HK-2 (cell line): ENCODE results near the gene KCNQ2.
"Not testable (repeated sequence)": the region's sequence is repeated elsewhere in the genome, so short reads cannot be mapped to it uniquely, and the experiment has no call there.

ENCODE experiments used
- DNase-seq: peaks from one replicate; pipeline ENCODE4 v3.0.0-alpha.2; 2018; ENCODE audit not compliant: unreplicated experiment

The KCNQ2 gene

DNA sequence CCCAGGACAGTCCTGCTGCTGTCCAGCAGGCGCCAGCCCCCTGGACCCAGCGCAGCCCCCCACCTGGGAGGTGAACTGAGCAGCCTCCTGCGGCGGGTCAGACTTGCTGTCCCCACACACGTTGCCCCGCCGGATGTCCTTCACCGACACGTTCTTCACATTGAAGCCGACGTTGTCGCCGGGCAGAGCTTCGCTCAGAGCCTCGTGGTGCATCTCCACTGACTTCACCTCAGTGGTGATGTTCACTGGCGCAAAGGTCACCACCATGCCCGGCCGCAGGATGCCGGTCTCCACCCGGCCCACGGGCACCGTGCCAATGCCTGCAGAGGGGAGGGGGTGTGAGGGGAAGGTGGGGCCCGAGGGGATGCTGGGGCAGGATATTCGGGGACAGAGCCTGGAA is 18.0 kb upstream of the KCNQ2 start:
- no peak for DNase-seq

DNA sequence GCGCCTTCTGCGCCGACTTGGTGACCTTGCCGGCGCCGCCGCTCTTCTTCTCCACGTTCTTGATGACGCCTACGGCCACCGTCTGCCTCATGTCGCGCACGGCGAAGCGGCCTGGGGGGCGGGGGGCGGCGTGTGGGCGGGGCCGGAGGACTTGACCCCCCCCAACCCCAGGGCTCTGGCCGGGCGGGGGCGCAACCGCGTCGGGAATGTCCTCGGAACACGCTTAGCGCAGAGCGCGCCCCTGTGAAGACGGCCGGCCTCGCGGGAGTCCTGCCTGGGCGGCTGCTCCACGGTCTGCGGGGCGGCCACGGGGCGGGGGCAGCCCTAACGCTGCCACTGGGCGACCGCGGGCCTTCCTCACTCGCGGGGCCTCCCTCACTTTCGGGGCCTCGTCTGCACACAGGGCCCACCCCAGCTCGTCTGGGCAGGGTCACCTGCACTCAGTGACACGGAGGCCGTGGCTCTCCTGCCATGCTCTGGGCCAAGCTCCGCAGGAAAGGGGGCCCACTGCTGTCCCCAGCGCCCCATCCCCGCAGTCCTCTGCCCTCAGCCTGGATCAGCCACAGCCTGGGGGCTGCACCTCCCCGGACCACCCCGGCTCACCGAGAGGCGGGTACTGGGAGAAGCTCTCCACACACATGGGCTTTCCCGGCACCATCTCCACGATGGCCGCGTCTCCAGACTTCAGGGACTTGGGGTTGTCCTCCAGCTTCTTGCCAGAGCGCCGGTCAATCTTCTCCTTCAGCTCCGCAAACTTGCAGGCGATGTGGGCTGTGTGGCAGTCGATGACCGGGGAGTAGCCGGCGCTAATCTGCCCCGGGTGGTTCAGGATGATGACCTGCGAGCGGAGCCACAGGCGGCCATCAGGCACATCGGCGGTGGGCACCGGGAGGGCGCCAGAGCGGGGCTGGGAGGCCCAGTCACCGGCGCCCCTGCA is 16.1 kb upstream of the KCNQ2 start:
- DNase-seq = no peak

DNA sequence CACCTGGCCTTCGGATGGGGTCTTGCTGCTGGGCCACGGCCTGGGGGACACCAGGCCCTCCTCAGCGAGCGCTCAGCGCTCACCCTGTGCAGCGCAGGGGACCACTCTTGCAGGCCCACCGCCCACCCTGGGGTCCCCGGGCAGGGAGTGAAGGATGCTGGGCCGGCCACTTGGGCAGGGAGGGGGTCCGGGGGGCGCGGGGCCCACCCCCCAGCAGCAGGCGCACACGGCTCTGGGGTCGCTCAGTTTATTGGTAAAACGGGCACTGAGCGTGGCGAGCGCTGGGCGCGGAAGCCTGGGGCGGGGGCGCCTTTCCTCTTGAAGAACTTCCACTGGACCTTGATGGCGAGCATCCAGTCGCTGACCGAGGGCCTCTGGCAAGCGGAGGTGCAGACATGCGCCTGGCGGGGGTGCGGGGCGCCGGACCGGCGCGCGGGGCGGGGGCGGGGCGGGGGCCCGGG is 15.4 kb upstream of the KCNQ2 start:
- no peak for DNase-seq

DNA sequence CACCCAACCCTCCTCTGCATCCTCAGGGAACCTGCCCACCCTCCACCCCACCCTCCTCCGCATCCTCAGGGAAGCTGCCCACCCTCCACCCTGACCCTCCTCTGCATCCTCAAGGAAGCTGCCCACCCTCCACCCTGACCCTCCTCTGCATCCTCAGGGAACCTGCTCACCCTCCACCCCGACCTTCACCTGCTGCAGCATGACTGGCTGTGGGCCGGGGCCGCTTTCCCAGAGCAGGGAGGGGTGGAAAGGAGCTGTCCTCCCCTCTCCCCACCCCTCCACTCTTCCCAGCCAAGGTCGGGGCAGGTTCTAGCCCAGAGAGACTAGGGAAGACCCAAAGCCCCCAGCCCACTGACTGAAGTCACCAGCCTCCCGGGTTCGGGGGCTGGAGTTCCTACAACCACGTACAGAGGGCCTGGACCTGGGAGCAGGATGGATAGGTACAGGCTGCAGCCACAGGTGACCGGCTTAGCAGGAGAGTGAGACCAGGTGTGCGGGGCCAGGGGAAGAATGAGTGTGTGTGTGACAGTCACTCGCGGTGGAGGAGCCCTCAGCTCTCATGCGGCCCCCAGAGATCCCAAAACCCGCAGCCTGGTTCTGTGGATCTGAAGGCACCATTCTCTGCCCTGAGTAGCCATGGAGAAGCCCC is 14.8 kb upstream of the KCNQ2 start:
- no peak for DNase-seq

DNA sequence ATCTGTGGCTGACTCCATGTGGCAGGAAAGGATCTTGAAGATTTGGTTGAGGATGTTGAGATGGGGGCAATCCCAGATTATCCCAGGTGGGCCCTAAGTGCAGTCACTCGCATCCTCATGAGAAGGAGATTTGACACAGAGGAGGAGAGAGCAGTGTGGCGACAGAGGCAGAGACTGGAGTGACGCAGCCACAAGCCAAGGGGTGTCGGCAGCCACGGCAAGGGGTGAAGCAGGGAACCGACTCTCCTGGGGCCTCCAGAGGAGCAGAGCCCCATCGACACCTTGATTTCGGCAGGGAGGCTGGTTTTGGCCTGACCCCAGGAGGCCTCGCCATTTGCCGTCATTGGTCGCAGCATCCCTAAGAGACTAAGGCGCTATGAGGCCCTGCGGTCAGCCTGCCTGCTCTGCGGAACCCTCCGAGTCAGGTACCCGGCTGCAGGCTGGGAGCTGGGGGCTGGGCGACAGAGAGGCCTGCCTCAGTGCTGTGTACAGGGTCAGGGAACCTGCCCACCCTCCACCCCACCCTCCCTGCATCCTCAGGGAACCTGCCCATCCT is 13.9 kb upstream of the KCNQ2 start:
- no peak for DNase-seq

DNA sequence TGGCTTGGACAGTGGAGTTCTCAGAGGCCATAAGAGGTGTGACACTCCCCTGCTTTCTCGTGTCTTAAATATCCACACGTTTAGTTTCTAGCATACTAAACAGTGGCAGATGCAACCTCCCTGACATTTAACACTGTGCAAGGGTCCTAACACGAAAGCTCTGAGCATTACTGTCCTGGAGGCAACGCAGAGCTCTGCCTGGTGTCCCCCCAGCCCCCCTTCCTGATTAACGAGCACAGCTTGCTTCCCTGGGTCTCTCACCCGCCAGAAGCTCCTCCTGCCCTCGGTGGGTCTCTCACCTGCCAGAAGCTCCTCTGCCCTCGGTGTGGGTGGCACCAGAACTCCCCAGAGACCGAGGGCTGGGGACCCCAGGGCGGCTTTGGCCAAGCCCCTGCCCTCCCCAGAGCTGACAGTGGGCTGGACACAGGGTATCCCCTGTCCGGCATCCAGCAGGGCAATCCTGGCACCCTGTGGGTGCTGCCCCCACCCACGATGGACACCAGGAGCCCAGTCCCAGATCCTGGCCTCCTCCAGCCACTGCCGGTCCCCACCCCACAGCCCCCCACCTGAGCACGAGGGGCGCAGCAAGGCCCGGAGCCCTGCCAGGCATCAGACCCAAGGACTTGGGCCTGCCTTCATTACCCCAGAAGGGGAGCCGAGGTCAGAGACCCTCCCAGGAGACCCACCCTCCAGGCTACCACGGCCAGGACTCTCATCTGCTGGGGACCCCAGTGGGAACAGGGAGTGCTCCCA is 12.4 kb upstream of the KCNQ2 start:
- no peak for DNase-seq

DNA sequence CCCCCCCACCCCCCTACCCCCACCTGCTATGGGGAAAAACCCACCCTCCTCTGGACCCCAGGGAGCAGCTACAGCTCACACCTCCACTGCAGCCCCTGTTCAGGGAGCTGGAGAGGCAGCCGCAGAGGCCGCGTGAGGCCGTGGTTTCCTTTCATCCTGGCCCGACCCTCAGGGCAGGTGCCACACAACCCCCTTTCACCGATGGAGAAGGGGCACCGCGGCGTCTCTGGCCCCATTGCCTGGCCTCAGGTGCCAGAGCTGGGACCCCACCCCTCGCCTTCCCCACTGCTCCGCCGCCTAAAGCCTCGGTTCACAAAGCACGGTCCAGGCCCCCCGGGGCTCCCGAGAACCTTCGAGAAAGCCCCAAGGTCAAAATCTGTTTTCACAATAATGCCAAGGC is 11.8 kb upstream of the KCNQ2 start:
- no peak for DNase-seq

DNA sequence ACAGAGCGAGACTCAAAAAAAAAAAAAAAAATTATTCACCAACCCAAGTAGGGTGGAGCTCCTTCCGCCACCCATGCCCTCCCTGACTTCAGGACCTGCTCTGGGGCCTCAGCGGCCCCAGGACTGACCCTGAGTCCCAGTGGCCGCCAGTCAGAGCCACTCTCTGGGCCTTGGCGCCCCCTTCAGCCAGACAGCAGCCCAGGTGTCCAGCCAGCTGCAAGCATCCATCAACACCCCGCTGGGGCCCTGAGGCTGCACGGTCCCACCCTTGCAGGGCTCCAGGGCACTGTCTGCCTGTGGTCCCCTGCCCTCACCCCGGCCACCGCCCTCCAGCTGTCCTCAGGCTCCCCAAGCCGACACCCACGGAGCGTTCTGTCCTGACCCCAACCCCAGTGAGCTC is 11.4 kb upstream of the KCNQ2 start:
- peak; percentile 68 for DNase-seq

DNA sequence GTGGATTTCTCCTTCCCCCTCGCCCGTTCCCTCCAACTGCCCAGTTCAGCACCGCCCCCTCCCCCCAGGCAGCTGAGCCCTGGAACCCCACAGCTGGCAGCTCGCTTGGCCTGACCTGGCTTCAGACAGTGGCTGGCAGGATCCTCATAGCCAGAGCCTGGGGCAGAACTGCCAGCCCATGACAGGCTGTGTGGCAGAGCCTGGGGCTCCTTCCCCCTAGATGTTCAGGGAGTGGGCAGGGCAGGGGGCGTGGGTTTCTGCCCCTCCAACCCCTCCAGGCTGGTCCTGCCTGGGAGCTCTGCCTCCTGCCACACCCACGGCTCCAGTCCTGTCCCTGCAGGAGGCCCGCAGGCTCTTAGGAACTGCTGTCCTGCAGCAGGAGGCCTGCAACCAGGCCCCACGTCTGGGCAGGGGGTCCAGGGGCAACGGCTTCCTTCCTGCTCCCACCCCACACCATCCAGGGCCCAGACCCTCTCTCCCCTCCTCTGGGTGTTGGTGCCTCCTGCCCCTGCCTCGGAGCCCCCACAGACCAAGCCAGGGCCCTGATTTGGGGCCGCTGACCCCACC is 9.6 kb upstream of the KCNQ2 start:
- DNase-seq = no peak

DNA sequence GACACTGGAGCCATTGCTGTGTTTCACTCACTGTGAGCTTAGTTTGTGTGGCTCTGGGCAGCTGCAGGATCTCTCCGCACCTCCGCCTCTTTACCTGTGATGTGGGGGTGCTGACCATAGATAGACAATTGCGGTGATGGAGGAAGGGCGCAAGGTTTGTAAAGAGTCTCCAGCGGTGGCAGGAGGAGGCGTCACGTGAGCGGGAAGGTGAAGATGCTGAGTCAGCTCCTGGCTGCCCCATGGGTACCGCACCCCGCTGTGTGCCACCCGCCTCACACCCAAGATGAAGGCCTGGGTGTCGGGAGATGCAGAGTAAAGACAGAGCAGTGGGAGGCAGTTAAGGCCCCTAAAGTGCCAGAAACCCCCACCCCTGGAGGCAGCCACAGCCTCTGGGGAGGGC is 9.0 kb upstream of the KCNQ2 start:
- DNase-seq = no peak

DNA sequence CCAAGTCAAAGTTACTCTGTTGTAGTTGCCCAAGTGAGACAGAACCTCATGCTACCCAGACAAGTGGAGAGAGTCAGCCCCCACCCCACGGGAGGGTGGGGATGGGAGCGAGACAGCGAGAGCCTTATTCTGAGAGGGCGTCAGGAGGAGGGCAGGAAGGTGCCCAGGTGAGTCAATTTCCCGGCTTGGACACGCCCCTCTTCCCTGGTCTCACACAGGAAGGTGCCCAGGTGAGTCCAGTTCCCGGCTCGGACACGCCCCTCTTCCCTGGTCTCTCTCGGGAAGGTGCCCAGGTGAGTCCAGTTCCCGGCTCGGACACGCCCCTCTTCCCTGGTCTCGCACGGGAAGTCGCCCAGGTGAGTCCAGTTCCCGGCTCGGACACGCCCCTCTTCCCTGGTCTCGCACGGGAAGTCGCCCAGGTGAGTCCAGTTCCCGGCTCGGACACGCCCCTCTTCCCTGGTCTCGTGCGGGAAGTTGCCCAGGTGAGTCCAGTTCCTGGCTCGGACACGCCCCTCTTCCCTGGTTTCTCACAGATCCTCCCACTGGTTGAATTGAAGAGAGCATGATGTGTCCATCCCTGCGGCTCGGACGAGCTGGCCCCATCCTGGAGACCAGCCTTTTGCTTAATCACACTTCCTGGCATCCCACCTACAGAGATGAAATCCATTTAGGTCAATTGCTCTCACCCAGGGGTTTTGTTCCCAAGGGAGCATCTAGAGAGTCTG is 7.4 kb upstream of the KCNQ2 start:
- not testable (repeated sequence) for DNase-seq

DNA sequence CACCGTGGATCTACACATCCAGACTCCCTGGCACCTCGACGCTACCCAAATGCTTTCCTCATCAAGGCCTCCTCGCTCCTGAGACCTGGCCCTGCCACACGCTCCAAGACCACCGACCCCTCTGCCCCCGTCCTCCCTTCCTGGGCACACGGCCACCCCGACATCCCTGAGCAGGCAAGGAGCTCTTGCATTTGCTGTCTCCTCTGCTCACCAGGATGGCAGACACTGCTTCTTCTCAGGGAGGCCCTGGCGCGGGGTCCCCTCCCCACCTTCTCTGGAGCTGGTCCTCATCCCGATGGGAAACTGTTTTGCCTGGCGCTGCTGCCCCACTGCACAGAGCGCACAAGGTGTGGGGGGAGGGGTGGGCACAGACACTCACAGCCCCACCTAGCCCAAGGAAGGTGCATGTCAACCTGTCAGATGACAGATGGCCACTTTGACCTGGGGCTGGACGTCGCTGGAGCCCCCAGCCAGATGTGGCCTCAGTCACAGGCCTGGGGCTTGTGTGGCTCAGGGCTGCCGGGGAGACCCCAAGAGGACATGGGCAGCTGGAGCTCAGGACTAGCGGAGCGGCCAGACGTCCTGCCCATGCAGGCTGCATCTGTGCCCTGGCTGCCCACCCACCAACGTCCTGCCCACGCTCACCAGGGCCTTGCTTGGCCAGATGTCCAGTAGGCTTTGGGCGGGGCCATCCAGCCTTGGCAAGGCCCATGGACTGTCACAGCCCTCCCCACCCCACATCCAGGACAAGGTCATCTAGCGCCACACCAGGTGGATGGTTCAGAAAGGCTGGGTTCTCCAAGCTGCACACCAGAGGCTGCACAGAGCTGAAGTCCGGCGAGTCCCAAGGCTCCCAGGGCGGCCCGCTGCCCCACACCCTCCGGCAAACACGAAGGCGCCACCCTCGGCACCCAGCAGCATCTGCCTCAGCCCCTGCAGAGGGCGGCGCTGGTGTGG is 6.2 kb upstream of the KCNQ2 start:
- no peak for DNase-seq

DNA sequence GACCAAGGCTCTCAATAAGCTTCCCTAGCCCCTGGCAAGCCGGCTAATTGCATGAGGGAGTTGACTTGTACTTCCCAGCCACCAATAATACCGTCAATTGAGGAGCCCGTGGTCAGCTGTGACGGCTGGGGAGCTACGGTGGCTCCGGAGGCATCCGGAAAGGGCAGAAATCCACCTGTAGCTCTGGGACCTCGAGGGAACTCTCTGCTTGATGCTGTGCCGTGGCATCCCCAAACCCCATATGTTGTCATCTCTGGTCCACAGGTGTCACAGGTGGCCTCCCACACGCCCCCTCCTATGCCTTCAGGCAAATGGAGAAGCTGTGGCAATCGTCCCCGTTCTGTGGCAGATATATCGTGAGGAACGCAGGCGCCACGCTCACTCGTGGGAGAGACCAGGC is 5.5 kb upstream of the KCNQ2 start:
- DNase-seq = no peak

DNA sequence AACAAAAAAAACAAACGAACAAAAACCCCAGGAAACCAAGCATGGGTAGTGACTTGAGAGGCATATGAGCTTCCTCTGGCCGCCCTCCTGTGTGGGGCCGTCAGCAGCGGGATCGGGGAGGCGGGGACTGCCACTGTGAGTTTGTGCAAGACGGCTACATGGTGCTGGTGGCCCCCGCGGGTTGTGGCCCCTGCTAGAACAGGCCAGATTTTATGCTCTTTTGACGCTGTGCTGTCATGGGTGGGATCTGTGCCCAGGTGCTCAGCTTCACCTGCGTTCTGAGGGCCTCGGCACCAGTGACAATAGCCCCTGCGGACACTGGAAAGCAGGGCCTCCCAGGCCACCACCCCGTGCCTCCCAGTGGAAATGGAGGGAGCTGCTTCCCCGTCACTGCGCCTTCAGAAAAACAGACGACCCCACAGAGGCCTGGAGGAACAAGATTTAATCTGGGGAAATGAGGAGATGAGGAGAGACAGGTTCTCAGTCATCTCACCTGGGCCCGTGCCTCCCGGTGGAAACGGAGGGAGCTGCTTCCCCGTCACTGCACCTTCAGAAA is 4.7 kb upstream of the KCNQ2 start:
- no peak for DNase-seq

DNA sequence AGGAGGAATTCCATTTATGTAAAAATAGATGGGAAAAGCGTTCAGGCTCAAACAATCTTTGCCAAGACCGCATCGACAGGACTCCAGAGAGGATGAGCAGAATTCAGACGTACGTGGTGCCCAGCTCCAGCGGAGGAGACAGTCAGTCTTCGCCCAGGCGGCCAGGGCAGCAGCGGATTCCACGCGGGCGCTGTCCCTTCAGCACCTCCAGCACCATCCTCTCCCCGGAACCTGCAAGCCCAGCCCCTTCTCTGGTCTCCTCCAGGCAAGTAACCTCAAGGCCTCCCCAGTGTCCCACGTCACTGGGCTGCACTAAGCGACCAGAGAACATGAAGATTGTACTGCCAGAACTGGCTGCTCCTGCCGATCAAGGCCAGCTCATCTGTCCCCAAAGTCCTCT is 2.8 kb upstream of the KCNQ2 start:
- DNase-seq = peak; percentile 58

DNA sequence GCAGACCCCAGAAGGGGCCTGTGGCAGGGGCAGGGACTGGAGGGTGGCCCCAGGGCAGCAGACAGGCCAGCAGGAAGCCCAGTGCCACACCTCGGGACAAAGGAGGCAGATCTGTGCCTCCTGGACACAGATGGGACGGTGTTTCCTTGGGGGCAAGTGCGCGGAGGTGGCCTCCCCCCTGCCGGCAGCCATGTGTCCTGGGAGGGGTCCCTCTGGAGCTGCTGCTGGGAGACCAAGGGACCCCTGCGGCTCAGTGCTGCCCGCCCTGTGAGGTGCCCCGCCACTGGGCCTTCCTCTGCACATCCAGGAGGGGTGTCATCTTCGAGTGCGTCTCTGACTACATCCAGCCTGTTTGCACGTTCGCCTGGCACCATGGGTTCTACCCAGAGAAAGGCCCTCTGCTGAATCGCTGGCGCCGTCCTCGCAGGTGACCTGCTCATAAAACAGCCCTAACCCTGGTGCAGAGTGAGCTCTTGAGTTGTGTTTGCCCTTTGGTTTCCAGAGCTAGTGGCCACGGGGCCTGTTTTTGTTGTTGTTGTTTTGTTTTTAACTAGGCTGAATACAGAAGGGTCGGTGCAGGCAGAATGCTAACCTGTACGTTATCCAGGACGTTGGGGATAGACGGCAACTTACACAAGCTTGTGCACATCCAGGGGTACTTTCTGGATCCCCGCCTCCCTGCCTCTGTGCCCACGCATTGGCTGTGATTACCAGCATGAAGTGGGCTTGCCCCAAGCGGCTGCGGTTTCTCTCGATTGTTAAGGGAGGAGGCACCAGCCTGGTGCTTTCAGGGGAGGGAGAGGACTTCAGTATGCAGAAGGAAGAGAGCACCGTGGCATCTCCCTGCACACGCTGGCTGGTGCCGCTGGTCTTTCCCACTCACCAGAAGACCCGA is 1.3 kb upstream of the KCNQ2 start:
- DNase-seq = no peak

DNA sequence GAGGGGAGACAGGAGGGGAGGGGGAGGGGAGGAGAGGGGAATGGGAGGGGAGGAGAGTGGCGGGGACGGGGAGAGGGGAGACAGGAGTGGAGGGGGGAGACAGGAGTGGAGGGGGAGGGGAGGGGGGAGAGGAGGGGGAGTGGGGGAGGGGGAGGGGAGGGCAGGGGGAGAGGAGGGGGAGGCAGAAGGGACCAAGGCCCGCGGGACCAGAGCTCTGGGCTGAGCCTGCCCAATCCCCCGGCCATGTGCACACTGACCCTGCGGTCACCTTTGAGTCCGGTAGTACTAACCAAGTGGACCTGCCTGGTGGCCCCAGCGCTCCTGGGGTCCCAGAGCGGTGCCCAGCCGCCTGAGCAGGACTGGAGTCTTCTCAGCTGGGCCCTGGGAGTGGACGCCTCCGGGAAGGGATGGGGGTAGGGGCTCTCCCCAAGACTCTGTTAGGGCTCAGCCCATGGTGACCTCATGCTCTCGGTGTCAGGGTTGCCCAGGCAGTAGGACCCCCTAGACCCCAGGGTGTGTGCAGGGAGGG is 471 bp upstream of the KCNQ2 start:
- no peak for DNase-seq

DNA sequence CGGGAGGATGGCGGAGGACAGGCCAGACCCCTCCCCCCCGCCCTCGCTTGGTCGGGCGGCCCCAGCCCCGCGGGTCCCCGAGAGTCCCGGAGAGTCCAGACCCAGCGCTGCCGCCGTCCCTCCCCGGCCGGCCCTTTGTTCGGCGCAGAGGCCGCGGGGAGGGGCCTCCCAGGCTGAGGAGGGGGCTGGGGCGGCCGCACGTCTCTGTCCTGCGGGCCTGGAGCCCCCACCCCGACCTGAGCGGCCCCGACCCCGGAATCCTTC is 806 bp downstream of the KCNQ2 start:
- no peak for DNase-seq
